ENCODE results near the gene NEURL1.

The NEURL1 gene

GRCh38 chr10:103549349-103549685, 55.8 kb downstream of the NEURL1 start:
- no peak for DNase-seq

DNA sequence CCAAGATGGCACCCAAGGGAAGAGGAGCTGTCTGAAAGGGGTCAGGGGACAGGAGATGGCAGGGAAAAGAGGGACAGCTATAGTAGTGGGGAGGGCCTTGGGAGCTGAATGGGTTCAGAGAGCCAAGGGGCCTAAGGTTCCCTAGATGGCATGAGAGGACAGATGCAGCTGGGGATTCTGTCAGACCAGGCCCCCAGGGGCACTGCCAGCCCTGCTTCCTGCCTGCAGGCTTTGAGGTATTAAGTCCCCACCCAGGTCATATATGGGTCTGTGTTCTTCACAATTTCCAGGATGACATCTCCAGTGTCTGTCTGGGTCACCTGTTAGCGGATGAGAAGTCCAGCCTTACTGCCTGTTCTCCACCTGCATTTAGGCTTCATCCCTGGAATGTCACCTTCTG, 56.7 kb downstream of the NEURL1 start:
- no peak for DNase-seq

GRCh38 chr10:103551619-103552602, 58.4 kb downstream of the NEURL1 start:
- DNase-seq = no peak

- no peak for DNase-seq
Measured at GRCh38 chr10:103552856-103553742, 59.6 kb downstream of the NEURL1 start.

- DNase-seq = no peak
Measured at GRCh38 chr10:103553743-103554487, 60.4 kb downstream of the NEURL1 start.

GRCh38 chr10:103554488-103555324, 61.2 kb downstream of the NEURL1 start:
- DNase-seq = peak; percentile 62

GRCh38 chr10:103555325-103555649, 61.8 kb downstream of the NEURL1 start:
- no peak for DNase-seq

- no peak for DNase-seq
Measured at GRCh38 chr10:103555712-103556111, 62.2 kb downstream of the NEURL1 start.

DNA sequence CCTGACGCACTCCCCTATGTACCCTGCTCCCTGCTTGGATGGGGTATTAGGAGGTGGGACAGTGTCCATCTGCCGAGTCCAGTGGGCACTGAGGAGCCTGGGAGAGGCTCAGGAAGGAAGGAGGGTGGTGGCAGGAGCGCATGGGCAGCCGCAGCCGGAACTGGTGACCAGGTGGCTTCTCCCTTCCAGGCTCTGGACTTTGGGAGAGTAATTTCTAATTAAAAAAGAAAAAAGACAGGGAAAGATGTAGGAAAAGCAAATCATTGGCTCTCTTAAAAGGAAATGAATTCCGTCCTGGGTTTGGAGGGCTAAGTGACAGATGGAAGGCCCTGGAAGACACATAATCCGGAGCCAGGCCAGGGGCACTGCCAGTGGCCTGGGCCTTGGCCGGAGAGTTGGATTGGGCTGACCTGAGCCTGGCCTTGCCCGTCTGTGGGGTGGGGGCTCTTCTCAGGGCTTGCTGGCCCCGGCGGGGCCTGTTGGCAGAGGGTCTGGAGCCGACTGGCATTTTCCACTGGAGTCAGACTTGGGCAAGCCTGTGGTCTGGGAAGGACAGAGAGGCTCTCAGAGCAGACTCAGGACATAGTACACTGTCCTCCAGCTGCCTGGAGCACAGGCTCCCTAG, 63.0 kb downstream of the NEURL1 start:
- DNase-seq = no peak

- DNase-seq = no peak
Measured at GRCh38 chr10:103557455-103557854, 64.0 kb downstream of the NEURL1 start.

DNA sequence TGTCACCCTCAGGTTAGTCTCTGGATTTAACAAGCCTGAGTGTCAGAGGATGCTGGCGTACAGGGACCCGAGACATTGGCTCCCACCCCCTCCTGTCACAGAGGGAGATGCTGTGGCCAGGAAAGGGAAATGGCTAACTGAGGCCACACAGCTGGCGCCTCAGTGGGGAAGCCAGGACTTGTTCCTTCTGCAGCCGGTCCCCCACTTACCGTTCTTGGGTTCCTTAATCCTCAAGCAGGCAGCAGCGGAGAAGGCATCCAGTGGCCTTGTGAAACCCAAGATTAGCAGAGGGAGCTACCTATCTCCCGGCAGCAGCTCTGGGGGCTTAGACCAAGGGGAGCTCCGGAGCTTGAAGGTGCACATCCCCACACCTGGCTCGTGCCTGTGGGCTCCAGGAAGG, 65.4 kb downstream of the NEURL1 start:
- no peak for DNase-seq

GRCh38 chr10:103559776-103560175, 66.3 kb downstream of the NEURL1 start:
- no peak for DNase-seq

DNA sequence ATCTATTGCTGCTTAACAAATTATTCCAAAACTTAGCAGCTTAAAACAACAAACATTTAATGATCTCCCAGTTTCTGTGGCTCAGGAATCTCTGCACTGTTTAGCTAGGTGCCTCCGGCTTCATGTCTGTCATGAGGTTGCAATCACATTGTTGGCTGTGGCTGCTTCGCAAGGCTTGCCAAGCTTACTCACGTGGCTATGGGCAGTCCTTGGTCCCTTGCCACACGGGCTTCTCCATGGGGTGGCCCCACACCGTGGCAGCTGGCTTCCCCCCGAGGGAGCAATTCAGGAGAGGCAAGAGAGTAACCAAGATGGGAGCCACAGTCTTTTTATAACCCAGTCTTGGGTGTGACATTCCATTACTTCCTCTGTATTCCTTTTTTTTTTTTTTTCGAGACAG, 67.4 kb downstream of the NEURL1 start:
- DNase-seq = no peak

- no peak for DNase-seq
Measured at GRCh38 chr10:103562383-103562782, 68.9 kb downstream of the NEURL1 start.

- DNase-seq = no peak
Measured at GRCh38 chr10:103563231-103564115, 70.0 kb downstream of the NEURL1 start.

- DNase-seq = no peak
Measured at GRCh38 chr10:103564116-103564501, 70.6 kb downstream of the NEURL1 start.

- peak; percentile 67 for DNase-seq
Measured at GRCh38 chr10:103564776-103565520, 71.4 kb downstream of the NEURL1 start.

GRCh38 chr10:103566536-103566935, 73.0 kb downstream of the NEURL1 start:
- DNase-seq = no peak

DNA sequence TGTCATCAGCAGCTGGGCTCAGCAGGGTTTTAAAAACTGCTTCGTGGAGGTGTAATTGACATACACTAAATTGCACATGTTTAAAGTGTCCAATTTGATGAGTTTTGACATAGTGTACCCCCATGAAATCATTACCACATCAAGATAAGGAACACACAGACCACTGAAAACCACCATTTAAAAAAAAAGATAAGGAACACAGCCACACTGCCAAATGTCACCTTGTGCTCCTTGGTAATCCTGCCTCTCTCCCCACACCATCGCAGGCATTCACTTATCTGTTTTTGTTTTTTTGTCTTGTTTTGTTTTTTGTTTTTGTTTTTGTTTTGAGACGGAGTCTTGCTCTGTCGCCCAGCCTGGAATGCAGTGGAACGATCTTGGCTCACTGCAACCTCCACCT, 75.0 kb downstream of the NEURL1 start:
- no peak for DNase-seq

DNA sequence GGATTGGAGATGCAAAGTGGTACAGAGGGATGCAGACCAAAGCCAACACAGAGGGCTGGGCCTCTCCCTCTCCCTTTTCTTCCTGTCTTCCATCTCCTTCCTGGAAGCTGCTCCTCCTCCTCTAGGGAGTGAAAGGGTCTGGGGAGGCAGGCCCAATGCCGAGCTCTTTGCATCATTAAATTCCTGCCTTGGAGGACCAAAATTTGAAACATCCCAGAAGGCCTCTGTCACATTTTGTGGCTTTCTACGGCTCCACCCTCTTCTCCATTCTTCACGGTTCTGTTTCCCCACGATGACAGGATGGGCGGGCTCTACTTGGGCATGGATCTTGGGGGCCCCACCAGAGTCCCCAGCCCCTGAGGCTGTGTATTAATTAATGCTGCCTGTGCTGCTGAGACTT, 76.4 kb downstream of the NEURL1 start:
- DNase-seq = no peak
